Sigmoid colon (tissue), 7 donors: ENCODE data around the gene STING1. TPM values are rescaled to one million over a fixed set of nuclear protein-coding genes. Genes with fewer than 3 reads are reported as not detected.
"Not testable (repeated sequence)": the region's sequence is repeated elsewhere in the genome, so short reads cannot be mapped to it uniquely, and the experiment has no call there.

Source experiments
- DNase-seq: peaks from one replicate; pipeline ENCODE4 v3.0.0-alpha.2; 2019
- H3K27ac ChIP-seq, 4 donors: fragments of 200-600 bp; sonication (generic); one replicate each; pipeline ENCODE4 v1.5.1; 2016 to 2019; ENCODE audit warnings: mild to moderate bottlenecking in 1 of 4
- H3K27me3 ChIP-seq, 3 donors: fragments of 200-600 bp; sonication (generic); one replicate each; pipeline ENCODE4 v1.5.1; 2019; ENCODE audit warnings: mild to moderate bottlenecking in 1 of 3
- H3K36me3 ChIP-seq, 4 donors: fragments of 200-600 bp; sonication (generic); one replicate each; pipeline ENCODE4 v1.5.1; 2016 to 2019
- H3K4me1 ChIP-seq, 4 donors: fragments of 200-600 bp; sonication (generic); one replicate each; pipeline ENCODE4 v1.5.1; 2017 to 2019
- H3K4me3 ChIP-seq, 4 donors: fragments of 200-600 bp; sonication (generic); one replicate each; pipeline ENCODE4 v1.5.1; 2017 to 2019; ENCODE audit warnings: mild to moderate bottlenecking in 2 of 4, moderate library complexity in 1 of 4
- H3K9me3 ChIP-seq, 4 donors: fragments of 200-600 bp in 3 of 4; sonication (generic) in 3 of 4; one replicate each; pipeline versions ENCODE4 v1.5.1 to v1.6.1; 2013 to 2019
- CTCF ChIP-seq, 4 experiments: fragments of 450-650 bp in 3 of 4; fragments of 200-600 bp in 1 of 4; IDR thresholded peaks; one replicate each; pipeline ENCODE4 v1.5.1; 2016 to 2019; ENCODE audit warnings: antibody characterized with exemption in 4 of 4, mild to moderate bottlenecking in 3 of 4, moderate library complexity in 2 of 4
- EP300 ChIP-seq, 4 donors: sonication (generic); formaldehyde crosslinking; IDR thresholded peaks; one replicate each; pipeline ENCODE4 v1.6.1; 2017; ENCODE audit warnings: antibody characterized with exemption in 4 of 4
- POLR2A ChIP-seq, 2 donors: fragments of 450-650 bp; IDR thresholded peaks; one replicate each; pipeline ENCODE4 v1.6.1; 2016; ENCODE audit warnings: antibody characterized with exemption in 2 of 2, mild to moderate bottlenecking in 2 of 2, moderate library complexity in 2 of 2
- POLR2AphosphoS5 ChIP-seq, 4 donors: sonication (generic); formaldehyde crosslinking; IDR thresholded peaks; one replicate each; pipeline ENCODE4 v1.6.1; 2017; ENCODE audit warnings: antibody characterized with exemption in 4 of 4
- WGBS, 2 donors: extraction: QIAGEN DNeasy Blood & Tissue Kit; methylation state at CpG; one replicate each; pipeline ENCODE4 v1.1.7; 2013; 5-methylcytosine and 5-hydroxymethylcytosine counted together
- intact Hi-C: fragments of 100-400 bp; cut with DNase I; formaldehyde crosslinking; loops from one replicate; pipeline ENCODE4 v1.15.1; 2023
- polyA plus RNA-seq, 3 donors: library from polyadenylated mRNA; stranded (reverse); fragments of 200-250 nt; gene quantifications; one replicate each; pipeline ENCODE4 v1.2.3, GENCODE V29; 2013
- total RNA-seq, 4 donors: library from RNA; depleted of rRNA; stranded (reverse); fragments of >200 nt; gene quantifications; one replicate each; pipeline ENCODE4 v1.1.0, GENCODE V29; 2016
- donor health status: healthy with polysubstance abuse.
- donor health status: Bipolar disorder and iron deficiency.
- donor health status: healthy.

Gene STING1
- total and polyA plus RNA-seq, 7 donors, result 5.5 to 63.5 (median 22.1) TPM

- DNase-seq, result no peak
- H3K36me3 ChIP-seq, result no peaks in the 10 kb centered on the region
- 82 to 91% methylated on average over 2 of the region's 2 CpGs for WGBS, 2 donors
- H3K27ac ChIP-seq, result no peak overlapping the region
- H3K4me1 ChIP-seq, result no peaks in the 10 kb centered on the region
- H3K9me3 ChIP-seq, result no peaks in the 10 kb centered on the region
- H3K4me3 ChIP-seq, result no peak overlapping the region
- no peaks in the 10 kb centered on the region for H3K27me3 ChIP-seq
- intact Hi-C loops, result no loop called here
- TF ChIP-seq CTCF (IDR thresholded peaks at IDR 0.05) (no peak), POLR2AphosphoS5 (IDR thresholded peaks at IDR 0.05) (no peak), EP300 (IDR thresholded peaks at IDR 0.05) (no peak), POLR2A (IDR thresholded peaks at IDR 0.05) (no peak)
Observed at GRCh38 chr5:139451176-139451575, 31.4 kb downstream of the STING1 start.

GRCh38 chr5:139446956-139447779 lies 35.4 kb downstream of the STING1 start:
- Histone ChIP-seq H3K4me1 (peaks cover 0 to 12% (median 5%) of the 10 kb centered on the region in 4 donors), H3K36me3 (no peaks in the 10 kb centered on the region), H3K27ac (no peak overlapping the region), H3K4me3 (no peak overlapping the region), H3K27me3 (no peaks in the 10 kb centered on the region), H3K9me3 (no peaks in the 10 kb centered on the region)
- intact Hi-C loops, result no loop called here
- no peak for TF ChIP-seq EP300 (IDR thresholded peaks at IDR 0.05)
- no peak for TF ChIP-seq POLR2A (IDR thresholded peaks at IDR 0.05)
- 86 to 91% methylated on average over 5 of the region's 5 CpGs for WGBS, 2 donors
- DNase-seq, result no peak

GRCh38 chr5:139445325-139446170 lies 37.0 kb downstream of the STING1 start:
- intact Hi-C loops, result no loop called here
- H3K36me3 ChIP-seq, result no peaks in the 10 kb centered on the region
- H3K4me1 ChIP-seq, result peaks cover 0 to 12% (median 5%) of the 10 kb centered on the region in 4 donors
- H3K4me3 ChIP-seq, result no peak overlapping the region
- no peaks in the 10 kb centered on the region for H3K27me3 ChIP-seq
- 74 to 79% methylated on average over 7 of the region's 7 CpGs for WGBS, 2 donors
- no peaks in the 10 kb centered on the region for H3K9me3 ChIP-seq
- peak overlapping the region in 1 of 4 donors; percentile 33 for H3K27ac ChIP-seq
- no peak for DNase-seq
- no peak for TF ChIP-seq CTCF (IDR thresholded peaks at IDR 0.05)
- no peak for TF ChIP-seq EP300 (IDR thresholded peaks at IDR 0.05)
- TF ChIP-seq POLR2A (IDR thresholded peaks at IDR 0.05), result no peak
- no peak for TF ChIP-seq POLR2AphosphoS5 (IDR thresholded peaks at IDR 0.05)

- intact Hi-C loops, result no loop called here
- WGBS, 2 donors, result 63 to 77% methylated on average over 4 of the region's 4 CpGs
- H3K36me3 ChIP-seq, result no peaks in the 10 kb centered on the region
- H3K4me3 ChIP-seq, result no peak overlapping the region
- H3K9me3 ChIP-seq, result no peaks in the 10 kb centered on the region
- H3K27ac ChIP-seq, result no peak overlapping the region
- peak; percentile 20 for DNase-seq
- H3K27me3 ChIP-seq, result no peaks in the 10 kb centered on the region
- peaks cover 0 to 19% (median 10%) of the 10 kb centered on the region in 4 donors for H3K4me1 ChIP-seq
- TF ChIP-seq EP300 (IDR thresholded peaks at IDR 0.05) (no peak), CTCF (IDR thresholded peaks at IDR 0.05) (no peak), POLR2A (IDR thresholded peaks at IDR 0.05) (no peak), POLR2AphosphoS5 (IDR thresholded peaks at IDR 0.05) (no peak)
Observed at GRCh38 chr5:139443831-139444453, 38.6 kb downstream of the STING1 start.

GRCh38 chr5:139440416-139440815 lies 42.1 kb downstream of the STING1 start:
- H3K27ac ChIP-seq, result peak overlapping the region in 1 of 4 donors; percentile 95
- peaks cover 0 to 12% (median 0%) of the 10 kb centered on the region in 4 donors for H3K36me3 ChIP-seq
- H3K9me3 ChIP-seq, DNase-seq, H3K27me3 ChIP-seq, H3K4me3 ChIP-seq, intact Hi-C loops: not testable (repeated sequence)
- H3K4me1 ChIP-seq, result peaks cover 0 to 18% (median 14%) of the 10 kb centered on the region in 4 donors
- WGBS, 2 donors, result 97 to 98% methylated on average over 17 of the region's 17 CpGs
